ENCODE data around the gene CAPN5.
"Not testable (repeated sequence)": the region's sequence is repeated elsewhere in the genome, so short reads cannot be mapped to it uniquely, and the experiment has no call there.

The CAPN5 gene

DNA sequence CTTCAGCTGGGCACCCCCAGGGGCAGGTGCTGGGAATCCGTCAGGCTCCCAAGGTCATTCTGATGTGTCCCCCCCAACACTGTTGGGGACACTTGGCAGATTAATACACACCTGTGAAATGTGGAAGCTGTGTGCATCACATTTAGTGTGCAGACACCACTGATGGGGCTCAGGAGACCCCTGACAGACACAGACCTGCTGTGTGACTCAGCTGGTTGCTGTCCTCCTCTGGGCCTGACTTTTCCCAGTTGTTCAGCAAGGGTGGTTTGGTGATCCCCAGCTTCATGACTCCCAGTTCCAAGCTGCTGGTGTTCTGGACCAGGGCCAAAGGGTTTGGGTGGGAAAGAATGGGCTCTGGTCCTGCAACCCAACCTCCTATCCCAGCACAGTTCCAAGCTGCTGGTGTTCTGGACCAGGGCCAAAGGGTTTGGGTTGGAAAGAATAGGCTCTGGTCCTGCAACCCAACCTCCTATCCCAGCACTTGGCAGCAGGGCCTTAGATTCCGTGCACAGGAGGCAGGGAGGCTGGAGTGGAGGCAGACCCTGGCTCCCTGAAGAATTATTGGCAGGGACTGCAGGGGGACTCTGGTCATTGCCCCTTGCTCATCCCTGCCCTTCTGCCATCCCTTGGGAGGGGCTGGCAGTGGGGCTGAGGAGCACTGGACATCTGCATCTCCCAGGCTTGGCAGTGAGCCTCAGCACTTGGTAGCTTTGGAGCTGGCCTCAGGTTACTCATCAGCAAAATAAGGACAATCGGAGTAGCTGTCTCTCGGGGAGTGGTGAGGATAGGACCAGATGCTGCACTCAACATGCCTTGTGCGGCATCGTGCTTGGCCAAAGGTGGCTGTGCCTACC lies 27.4 kb downstream of the CAPN5 start:
- Histone ChIP-seq H3K79me2 (ENCODE audit: low read length) (no peaks in the 10 kb centered on the region), H3K9ac (ENCODE audit: low read length) (no peak overlapping the region), H3K4me3 (ENCODE audit: low read length) (no peak overlapping the region), H3K4me1 (ENCODE audit: low read length) (peaks cover 7% of the 10 kb centered on the region), H3K27ac (ENCODE audit: low read length) (no peak overlapping the region), H4K20me1 (ENCODE audit: insufficient read depth, low read length) (no peaks in the 10 kb centered on the region), H2AFZ (ENCODE audit: low read depth, low read length) (no peak overlapping the region), H3K36me3 (replicated peaks; ENCODE audit: low read depth, low read length) (no peaks in the 10 kb centered on the region), H3K4me2 (ENCODE audit: low read length) (no peak overlapping the region), H3K27me3 (ENCODE audit: low read depth, low read length) (no peaks in the 10 kb centered on the region), H3K9me3 (ENCODE audit: insufficient read depth, low read length) (no peaks in the 10 kb centered on the region)
- TF ChIP-seq, protein P1, sequence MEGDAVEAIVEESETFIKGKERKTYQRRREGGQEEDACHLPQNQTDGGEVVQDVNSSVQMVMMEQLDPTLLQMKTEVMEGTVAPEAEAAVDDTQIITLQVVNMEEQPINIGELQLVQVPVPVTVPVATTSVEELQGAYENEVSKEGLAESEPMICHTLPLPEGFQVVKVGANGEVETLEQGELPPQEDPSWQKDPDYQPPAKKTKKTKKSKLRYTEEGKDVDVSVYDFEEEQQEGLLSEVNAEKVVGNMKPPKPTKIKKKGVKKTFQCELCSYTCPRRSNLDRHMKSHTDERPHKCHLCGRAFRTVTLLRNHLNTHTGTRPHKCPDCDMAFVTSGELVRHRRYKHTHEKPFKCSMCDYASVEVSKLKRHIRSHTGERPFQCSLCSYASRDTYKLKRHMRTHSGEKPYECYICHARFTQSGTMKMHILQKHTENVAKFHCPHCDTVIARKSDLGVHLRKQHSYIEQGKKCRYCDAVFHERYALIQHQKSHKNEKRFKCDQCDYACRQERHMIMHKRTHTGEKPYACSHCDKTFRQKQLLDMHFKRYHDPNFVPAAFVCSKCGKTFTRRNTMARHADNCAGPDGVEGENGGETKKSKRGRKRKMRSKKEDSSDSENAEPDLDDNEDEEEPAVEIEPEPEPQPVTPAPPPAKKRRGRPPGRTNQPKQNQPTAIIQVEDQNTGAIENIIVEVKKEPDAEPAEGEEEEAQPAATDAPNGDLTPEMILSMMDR (IDR thresholded peaks at IDR 0.05; ENCODE audit: low read depth, low read length) = no peak
- TF ChIP-seq EZH2phosphoT487 (IDR thresholded peaks at IDR 0.05; ENCODE audit: low read depth) = no peak

DNA sequence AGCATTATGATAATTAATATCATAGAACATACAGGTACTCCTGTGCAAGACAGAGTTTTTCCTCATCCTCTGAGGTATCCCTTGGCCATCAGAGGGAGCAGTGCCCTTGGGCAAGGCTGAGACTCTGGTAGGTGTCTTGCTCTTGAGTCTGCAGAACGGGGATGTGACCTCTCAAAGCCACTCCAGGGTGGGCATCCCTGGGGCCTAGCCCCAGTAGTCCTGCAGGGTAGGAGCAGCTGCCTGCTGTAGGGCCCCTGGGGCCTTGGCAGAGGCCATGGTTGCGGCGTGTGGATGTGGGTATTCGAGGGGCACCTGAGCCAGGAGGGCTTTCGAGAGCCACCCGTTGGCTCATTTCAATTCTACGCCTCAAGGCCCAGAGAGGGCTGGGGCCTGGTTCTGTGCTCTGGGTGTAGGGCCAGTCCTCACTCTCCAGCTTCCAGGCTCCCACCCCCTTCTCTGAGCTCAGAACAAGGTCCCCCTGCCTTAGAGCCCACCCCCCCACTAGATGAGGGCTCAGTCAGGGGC lies 28.1 kb downstream of the CAPN5 start:
- Histone ChIP-seq H3K36me3 (replicated peaks; ENCODE audit: low read depth, low read length) (no peaks in the 10 kb centered on the region), H3K4me3 (ENCODE audit: low read length) (no peak overlapping the region), H3K9me3 (ENCODE audit: insufficient read depth, low read length) (no peaks in the 10 kb centered on the region), H3K27ac (ENCODE audit: low read length) (no peak overlapping the region), H2AFZ (ENCODE audit: low read depth, low read length) (no peak overlapping the region), H3K4me1 (ENCODE audit: low read length) (peaks cover 7% of the 10 kb centered on the region), H3K4me2 (ENCODE audit: low read length) (no peak overlapping the region), H3K9ac (ENCODE audit: low read length) (no peak overlapping the region), H3K79me2 (ENCODE audit: low read length) (no peaks in the 10 kb centered on the region), H3K27me3 (ENCODE audit: low read depth, low read length) (no peaks in the 10 kb centered on the region), H4K20me1 (ENCODE audit: insufficient read depth, low read length) (no peaks in the 10 kb centered on the region)
- TF ChIP-seq EZH2phosphoT487 (IDR thresholded peaks at IDR 0.05; ENCODE audit: low read depth) = no peak
- TF ChIP-seq, protein P1 (IDR thresholded peaks at IDR 0.05; ENCODE audit: low read depth, low read length) = no peak

DNA sequence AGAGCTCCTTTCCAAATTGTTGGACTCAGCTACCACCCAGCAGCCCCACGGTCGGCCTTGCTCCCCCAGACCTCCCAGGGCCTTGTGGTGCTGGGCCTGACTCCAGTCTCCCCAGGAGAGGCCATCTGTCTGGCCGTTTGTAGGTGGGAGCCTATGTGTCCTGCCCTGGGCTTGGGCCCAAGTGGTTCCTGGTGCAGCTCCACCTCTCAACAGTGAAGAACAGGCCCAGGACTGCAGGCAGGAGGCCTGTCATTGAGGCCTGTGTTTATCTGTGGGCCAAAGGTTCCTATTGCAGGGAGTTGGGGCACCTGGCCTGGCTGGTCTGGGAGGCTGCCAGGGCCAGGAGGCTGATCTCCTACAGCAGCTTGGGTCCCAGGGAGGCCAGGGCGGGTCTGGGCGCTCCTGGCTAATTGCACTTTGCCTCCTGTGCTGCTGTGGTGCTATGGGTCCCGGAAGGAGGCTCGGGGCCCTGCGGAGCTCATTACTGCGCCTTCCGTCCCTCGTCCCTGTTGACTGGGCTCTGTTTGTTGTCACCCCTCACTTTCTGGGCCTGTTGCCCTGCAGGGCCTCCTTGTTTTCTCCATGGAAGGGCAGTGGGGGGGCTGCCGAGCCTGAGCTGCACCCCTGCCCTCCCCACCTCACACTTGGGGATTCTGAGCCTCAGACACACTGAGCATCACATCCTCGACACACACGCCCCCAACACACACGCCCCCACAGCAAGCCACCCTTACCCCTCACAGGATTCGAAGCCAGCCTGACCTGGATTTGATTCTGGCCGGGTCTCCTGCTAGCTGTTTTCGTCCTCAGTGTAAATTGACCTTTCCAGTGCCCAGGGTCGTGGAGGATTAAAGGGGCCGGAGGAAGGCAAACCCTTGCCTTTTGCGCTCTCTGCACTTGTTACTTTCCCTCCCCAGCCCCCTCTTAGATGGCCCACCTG lies 29.1 kb downstream of the CAPN5 start:
- no peaks in the 10 kb centered on the region for H4K20me1 ChIP-seq (ENCODE audit: insufficient read depth, low read length)
- H3K4me2 ChIP-seq (ENCODE audit: low read length) = no peak overlapping the region
- H3K27me3 ChIP-seq (ENCODE audit: low read depth, low read length) = no peaks in the 10 kb centered on the region
- no peaks in the 10 kb centered on the region for H3K9me3 ChIP-seq (ENCODE audit: insufficient read depth, low read length)
- H3K9ac ChIP-seq (ENCODE audit: low read length) = no peak overlapping the region
- no peaks in the 10 kb centered on the region for H3K36me3 ChIP-seq (replicated peaks; ENCODE audit: low read depth, low read length)
- H3K27ac ChIP-seq (ENCODE audit: low read length) = no peak overlapping the region
- H3K4me1 ChIP-seq (ENCODE audit: low read length) = peaks cover 3% of the 10 kb centered on the region
- TF ChIP-seq EZH2phosphoT487 (IDR thresholded peaks at IDR 0.05; ENCODE audit: low read depth) = no peak
- TF ChIP-seq, protein P1 (IDR thresholded peaks at IDR 0.05; ENCODE audit: low read depth, low read length) = no peak
- H3K79me2 ChIP-seq (ENCODE audit: low read length) = no peaks in the 10 kb centered on the region
- H2AFZ ChIP-seq (ENCODE audit: low read depth, low read length) = no peak overlapping the region
- no peak overlapping the region for H3K4me3 ChIP-seq (ENCODE audit: low read length)

DNA sequence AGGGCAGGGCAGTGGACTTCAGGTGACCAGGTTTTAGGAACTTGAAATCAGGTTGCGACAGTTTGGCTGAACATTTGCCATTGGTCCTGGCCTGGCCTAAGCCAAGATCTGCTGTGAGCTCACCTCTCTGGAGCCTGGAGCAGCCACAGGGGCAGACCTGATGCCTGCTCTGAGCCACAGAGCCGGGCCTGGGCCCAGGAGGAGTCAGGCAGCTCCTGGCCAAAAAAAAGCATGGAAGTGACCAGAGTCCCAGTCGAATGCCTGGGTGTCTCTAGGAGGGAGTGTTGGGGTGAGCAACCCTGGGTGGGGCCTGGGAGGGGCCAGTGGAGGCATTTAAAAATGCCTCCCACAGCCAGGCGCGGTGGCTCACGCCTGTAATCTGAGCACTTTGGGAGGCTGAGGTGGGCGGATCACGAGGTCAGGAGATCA lies 29.8 kb downstream of the CAPN5 start:
- no peak overlapping the region for H2AFZ ChIP-seq (ENCODE audit: low read depth, low read length)
- H3K4me2 ChIP-seq (ENCODE audit: low read length) = no peak overlapping the region
- TF ChIP-seq EZH2phosphoT487 (IDR thresholded peaks at IDR 0.05; ENCODE audit: low read depth) = no peak
- TF ChIP-seq, protein P1 (IDR thresholded peaks at IDR 0.05; ENCODE audit: low read depth, low read length) = no peak
- H4K20me1 ChIP-seq (ENCODE audit: insufficient read depth, low read length) = no peaks in the 10 kb centered on the region
- no peaks in the 10 kb centered on the region for H3K4me1 ChIP-seq (ENCODE audit: low read length)
- no peak overlapping the region for H3K9ac ChIP-seq (ENCODE audit: low read length)
- no peaks in the 10 kb centered on the region for H3K9me3 ChIP-seq (ENCODE audit: insufficient read depth, low read length)
- H3K27ac ChIP-seq (ENCODE audit: low read length) = no peak overlapping the region
- no peaks in the 10 kb centered on the region for H3K36me3 ChIP-seq (replicated peaks; ENCODE audit: low read depth, low read length)
- no peaks in the 10 kb centered on the region for H3K27me3 ChIP-seq (ENCODE audit: low read depth, low read length)
- H3K4me3 ChIP-seq (ENCODE audit: low read length) = no peak overlapping the region
- H3K79me2 ChIP-seq (ENCODE audit: low read length) = no peaks in the 10 kb centered on the region

DNA sequence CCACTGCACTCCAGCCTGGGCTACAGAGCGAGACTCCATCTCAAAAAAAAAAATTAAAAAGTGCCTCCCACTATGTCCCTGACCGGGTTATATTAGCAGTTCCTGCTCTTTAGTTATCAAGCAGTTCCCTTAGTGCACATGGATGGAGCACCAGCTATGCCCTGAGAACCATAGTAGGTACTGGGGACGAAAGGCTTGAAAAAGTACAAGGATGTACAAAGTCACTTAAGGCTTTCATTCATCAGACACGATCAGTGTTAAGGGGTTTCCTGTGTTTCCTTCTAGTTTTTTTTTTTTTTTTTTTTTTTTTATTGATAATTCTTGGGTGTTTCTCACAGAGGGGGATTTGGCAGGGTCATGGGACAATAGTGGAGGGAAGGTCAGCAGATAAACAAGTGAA lies 30.4 kb downstream of the CAPN5 start:
- not testable (repeated sequence) for H3K27me3 ChIP-seq (ENCODE audit: low read depth, low read length); H3K36me3 ChIP-seq (replicated peaks; ENCODE audit: low read depth, low read length); H3K9ac ChIP-seq (ENCODE audit: low read length); H3K79me2 ChIP-seq (ENCODE audit: low read length); H4K20me1 ChIP-seq (ENCODE audit: insufficient read depth, low read length); H3K27ac ChIP-seq (ENCODE audit: low read length); H3K4me1 ChIP-seq (ENCODE audit: low read length); H3K4me2 ChIP-seq (ENCODE audit: low read length); H3K4me3 ChIP-seq (ENCODE audit: low read length); H3K9me3 ChIP-seq (ENCODE audit: insufficient read depth, low read length); H2AFZ ChIP-seq (ENCODE audit: low read depth, low read length)

Data from OCI-LY3 (cell line).